GM12878 (cell line): ENCODE measurements around the gene CTDP1. TPM values are rescaled to one million over a fixed set of nuclear protein-coding genes. Genes with fewer than 3 reads are reported as not detected.

ENCODE experiments used
- ATAC-seq: fragments of 200-7000 bp; cut with Tn5 transposase; 3 replicates; pipeline ENCODE4 v1.9.1; 2020; ENCODE audit warnings: mild to moderate bottlenecking, moderate library complexity
- BruUV-seq: library from RNA; stranded (reverse); fragments of 400-500 nt; replicated peaks from 2 replicates; lab custom pipeline; 2021; lab: Mats Ljungman, UMichigan
- CTCF ChIA-PET: fragments of 300-600 bp; sonication (Branson Sonifier 250); formaldehyde crosslinking; extraction: SDS; loops from one replicate; lab custom pipeline; 2021; ENCODE audit warnings: inconsistent platforms; lab: Yijun Ruan, JAX
- POLR2A ChIA-PET: fragments of 350-600 bp; formaldehyde crosslinking; extraction: SDS; loops from one replicate; lab custom pipeline; 2021; ENCODE audit warnings: inconsistent platforms; lab: Charles Lee
- RAD21 ChIA-PET: fragments of 300-600 bp; sonication (Branson Sonifier 250); formaldehyde crosslinking; loops from one replicate; lab custom pipeline; 2023; ENCODE audit warnings: antibody characterized with exemption; ENCODE audit not compliant: unreplicated experiment; lab: Charles Lee
- SMC1A ChIA-PET: fragments of 300-600 bp; sonication (Branson Sonifier 250); formaldehyde crosslinking; loops from one replicate; lab custom pipeline; 2023; ENCODE audit not compliant: unreplicated experiment, uncharacterized antibody; lab: Charles Lee
- DNase-seq: peaks from one replicate; pipeline ENCODE4 v3.0.0-alpha.2; 2011; ENCODE audit warnings: low read depth, low spot score
- FAIRE-seq: peaks from 3 replicates; lab custom pipeline; 2011; peaks lifted over from hg19 to GRCh38; lab: Jason Lieb, UNC
- H2AFZ ChIP-seq: 2 replicates; pipeline ENCODE4 v1.6.0; 2011; ENCODE audit warnings: low read depth, low read length, control low read depth; ENCODE audit not compliant: control insufficient read depth
- H3K27ac ChIP-seq: 2 replicates; pipeline ENCODE4 v1.5.1; 2011; ENCODE audit warnings: control low read depth; ENCODE audit not compliant: control insufficient read depth, insufficient read depth
- H3K27me3 ChIP-seq, 2 experiments: replicated peaks in 1 of 2; 2 replicates each; pipeline versions ENCODE4 v1.6.0 to v1.6.1; 2011; ENCODE audit warnings: low read length in 1 of 2; ENCODE audit not compliant: control insufficient read depth in 2 of 2, insufficient read depth in 2 of 2
- H3K36me3 ChIP-seq, 2 experiments: 2 replicates each; pipeline ENCODE4 v1.5.1; 2011; ENCODE audit warnings: low read length in 1 of 2; ENCODE audit not compliant: control insufficient read depth in 2 of 2, insufficient read depth in 2 of 2
- H3K4me1 ChIP-seq: 2 replicates; pipeline ENCODE4 v1.6.1; 2011; ENCODE audit warnings: mild to moderate bottlenecking, low read length, moderate library complexity, mixed read lengths; ENCODE audit not compliant: control insufficient read depth, insufficient read depth
- H3K4me2 ChIP-seq: 2 replicates; pipeline ENCODE4 v1.6.0; 2011; ENCODE audit warnings: control low read depth; ENCODE audit not compliant: control insufficient read depth, insufficient read depth
- H3K4me3 ChIP-seq: fragments of 200-600 bp; sonication (generic); 2 replicates; pipeline ENCODE4 v1.5.1; 2016
- H3K79me2 ChIP-seq: 2 replicates; pipeline ENCODE4 v1.6.0; 2011; ENCODE audit warnings: low read length; ENCODE audit not compliant: control insufficient read depth, insufficient read depth
- H3K9ac ChIP-seq: 2 replicates; pipeline ENCODE4 v1.8.0; 2011; ENCODE audit warnings: low read length, control low read depth, mixed read lengths; ENCODE audit not compliant: control insufficient read depth, insufficient read depth
- H3K9me3 ChIP-seq: replicated peaks from 3 replicates; pipeline ENCODE4 v1.5.1; 2011; ENCODE audit warnings: mild to moderate bottlenecking, low read length; ENCODE audit not compliant: control insufficient read depth, insufficient read depth
- H4K20me1 ChIP-seq: 2 replicates; pipeline ENCODE4 v1.6.0; 2011; ENCODE audit not compliant: control insufficient read depth, insufficient read depth
- DPF2 ChIP-seq: fragments of 450-650 bp; IDR thresholded peaks from 2 replicates; pipeline ENCODE4 v1.6.1; 2017; ENCODE audit warnings: mild to moderate bottlenecking
- IRF4 ChIP-seq: IDR thresholded peaks from 2 replicates; pipeline ENCODE4 v1.6.1; 2011; ENCODE audit warnings: low read depth, low read length
- MEF2A ChIP-seq: IDR thresholded peaks from 2 replicates; pipeline ENCODE4 v1.6.1; 2011; ENCODE audit warnings: low read depth, mild to moderate bottlenecking, low read length, moderate library complexity; ENCODE audit not compliant: insufficient read depth
- RELA ChIP-seq: fragments of 450-650 bp; IDR thresholded peaks from 2 replicates; pipeline ENCODE4 v1.8.0; 2014; ENCODE audit warnings: borderline replicate concordance; ENCODE audit not compliant: partially characterized antibody
- SUZ12 ChIP-seq: fragments of 200-600 bp; sonication (generic); IDR thresholded peaks from one replicate; pipeline ENCODE4 v1.6.1; 2018; ENCODE audit warnings: antibody characterized with exemption, mild to moderate bottlenecking; ENCODE audit not compliant: unreplicated experiment
- TAF1 ChIP-seq: IDR thresholded peaks from 2 replicates; pipeline ENCODE4 v1.6.1; 2011; ENCODE audit warnings: mild to moderate bottlenecking, low read depth, low read length, borderline replicate concordance
- ZNF217 ChIP-seq: fragments of 450-650 bp; IDR thresholded peaks from 2 replicates; pipeline ENCODE4 v1.6.1; 2017; ENCODE audit warnings: antibody characterized with exemption, mild to moderate bottlenecking
- ZZZ3 ChIP-seq: IDR thresholded peaks from 2 replicates; pipeline ENCODE4 v1.6.1; 2011; ENCODE audit warnings: low read depth; ENCODE audit not compliant: control insufficient read depth, insufficient read length
- WGBS: methylation state at CpG from one replicate; pipeline ENCODE4 v1.1.6; 2016; ENCODE audit warnings: low lambda C conversion rate; ENCODE audit not compliant: insufficient replicate concordance, insufficient coverage; ENCODE audit errors: missing lambda C conversion rate; 5-methylcytosine and 5-hydroxymethylcytosine counted together
- in situ Hi-C: fragments of 300-500 bp; cut with MboI; formaldehyde crosslinking; loops from 9 replicates; pipeline ENCODE4 v1.14.3; 2018; ENCODE audit warnings: mixed read lengths
- intact Hi-C: fragments of 100-400 bp; cut with micrococcal nuclease; formaldehyde crosslinking; loops from one replicate; pipeline ENCODE4 v1.14.2; 2022; ENCODE audit not compliant: unreplicated experiment
- polyA plus RNA-seq, 11 experiments: library from polyadenylated mRNA; depleted of rRNA in 4 of 11; unstranded in 6 of 11; stranded (reverse) in 5 of 11; fragments of >200 nt; fragmentation: Nextera tagmentation in 4 of 11; fragmentation: Illumina TruSeq in 1 of 11; extraction: Ambion mirVana in 4 of 11; extraction: Trizol in 1 of 11; gene quantifications; 1 replicate in 1 of 11; 2 replicates in 10 of 11; pipeline versions ENCODE4 v1.2.1 to v1.2.3, GENCODE V29; 2011 to 2016; ENCODE audit warnings: inconsistent platforms in 2 of 11, missing spikeins in 2 of 11, low read depth in 1 of 11
- total RNA-seq, 4 experiments: library from RNA; depleted of rRNA in 3 of 4; stranded (reverse); fragments of >200 nt in 3 of 4; fragmentation: Illumina TruSeq in 1 of 4; extraction: Trizol in 1 of 4; gene quantifications; 2 replicates each; pipeline versions ENCODE4 v1.2.1 to v1.2.3, GENCODE V29; 2013 to 2021
- TF ChIP-seq, protein P1 (sequence below): IDR thresholded peaks from 2 replicates; pipeline ENCODE4 v1.6.1; 2011; ENCODE audit warnings: low read depth, mild to moderate bottlenecking, low read length, moderate library complexity, borderline replicate concordance; ENCODE audit errors: extremely low read depth
- TF ChIP-seq, protein P2 (sequence below): fragments of 450-650 bp; IDR thresholded peaks from 2 replicates; pipeline ENCODE4 v1.6.1; 2017; ENCODE audit warnings: low read depth, mild to moderate bottlenecking, moderate library complexity

CTDP1 gene
- total and polyA plus RNA-seq, 10 of the 15 experiments (the other 5 are each of a cell fraction or from before 2014, with no cell fraction given): 0.32 to 31.3 (median 8.8) TPM

DNA sequence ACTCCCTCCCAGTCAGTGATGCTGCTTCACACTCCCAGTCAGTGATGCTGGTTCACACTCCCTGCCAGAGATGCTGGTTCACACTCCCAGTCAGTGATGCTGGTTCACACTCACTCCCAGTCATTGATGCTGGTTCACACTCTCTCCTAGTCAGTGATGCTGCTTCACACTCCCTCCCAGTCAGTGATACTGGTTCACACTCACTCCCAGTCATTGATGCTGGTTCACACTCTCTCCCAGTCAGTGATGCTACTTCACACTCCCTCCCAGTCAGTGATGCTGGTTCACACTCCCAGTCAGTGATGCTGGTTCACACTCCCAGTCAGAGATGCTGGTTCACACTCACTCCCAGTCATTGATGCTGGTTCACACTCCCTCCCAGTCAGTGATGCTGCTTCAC lies 83.8 kb downstream of the CTDP1 start (continued):
- TF ChIP-seq SUZ12 (no peak), MEF2A (no peak), DPF2 (no peak)
- TF ChIP-seq, protein P1, sequence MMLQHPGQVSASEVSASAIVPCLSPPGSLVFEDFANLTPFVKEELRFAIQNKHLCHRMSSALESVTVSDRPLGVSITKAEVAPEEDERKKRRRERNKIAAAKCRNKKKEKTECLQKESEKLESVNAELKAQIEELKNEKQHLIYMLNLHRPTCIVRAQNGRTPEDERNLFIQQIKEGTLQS: no peak

DNA sequence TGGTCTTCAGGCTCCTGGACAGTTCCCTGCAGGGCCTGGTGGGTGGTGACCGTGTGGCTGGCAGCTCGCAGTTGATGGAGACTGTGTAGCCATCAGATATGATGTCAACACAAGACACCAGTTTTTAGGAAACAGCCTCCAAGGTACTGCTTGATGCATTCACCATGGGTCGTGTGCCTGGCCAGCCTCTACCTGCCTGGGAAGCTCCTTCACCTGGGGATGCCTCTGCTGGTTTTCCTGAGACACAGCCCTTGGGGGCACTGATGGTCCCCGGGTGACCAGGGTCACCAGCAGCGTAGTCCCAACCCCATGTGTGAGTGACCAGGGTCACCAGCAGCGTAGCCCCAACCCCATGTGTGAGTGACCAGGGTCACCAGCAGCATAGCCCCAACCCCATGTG lies 84.5 kb downstream of the CTDP1 start:
- POLR2A ChIA-PET: no interaction called here
- TF ChIP-seq ZNF217 (no peak), ZZZ3 (no peak), TAF1 (no peak), RELA (no peak), IRF4 (no peak)
- TF ChIP-seq, protein P2, sequence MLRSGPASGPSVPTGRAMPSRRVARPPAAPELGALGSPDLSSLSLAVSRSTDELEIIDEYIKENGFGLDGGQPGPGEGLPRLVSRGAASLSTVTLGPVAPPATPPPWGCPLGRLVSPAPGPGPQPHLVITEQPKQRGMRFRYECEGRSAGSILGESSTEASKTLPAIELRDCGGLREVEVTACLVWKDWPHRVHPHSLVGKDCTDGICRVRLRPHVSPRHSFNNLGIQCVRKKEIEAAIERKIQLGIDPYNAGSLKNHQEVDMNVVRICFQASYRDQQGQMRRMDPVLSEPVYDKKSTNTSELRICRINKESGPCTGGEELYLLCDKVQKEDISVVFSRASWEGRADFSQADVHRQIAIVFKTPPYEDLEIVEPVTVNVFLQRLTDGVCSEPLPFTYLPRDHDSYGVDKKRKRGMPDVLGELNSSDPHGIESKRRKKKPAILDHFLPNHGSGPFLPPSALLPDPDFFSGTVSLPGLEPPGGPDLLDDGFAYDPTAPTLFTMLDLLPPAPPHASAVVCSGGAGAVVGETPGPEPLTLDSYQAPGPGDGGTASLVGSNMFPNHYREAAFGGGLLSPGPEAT: no peak
- TF ChIP-seq, all 136 proteins: peak for 0
- Histone ChIP-seq H3K4me2 (no peak overlapping the region), H3K27ac (no peak overlapping the region), H4K20me1 (no peaks in the 10 kb centered on the region), H2AFZ (no peak overlapping the region), H3K9me3 (no peaks in the 10 kb centered on the region; the same call in 2 of the 3 replicates), H3K4me3 (no peak overlapping the region), H3K4me1 (no peaks in the 10 kb centered on the region), H3K9ac (no peak overlapping the region), H3K79me2 (no peaks in the 10 kb centered on the region), H3K27me3 (no peaks in the 10 kb centered on the region), H3K36me3 (no peaks in the 10 kb centered on the region)
- WGBS: 24% methylated on average over 6 of the region's 6 CpGs
- intact Hi-C loops (no loop called here), in situ Hi-C loops (no loop called here)
- SMC1A ChIA-PET: no interaction called here
- CTCF ChIA-PET: no interaction called here
- FAIRE-seq: no peak
- ATAC-seq: no peak
- RAD21 ChIA-PET: no interaction called here
- no peak for DNase-seq
- no TSS peak for BruUV-seq
